BE2C (cell line): ENCODE measurements around the gene ARHGAP24.
A peak's percentile ranks its signal among the peaks of the same experiment; 100 is the strongest.

ENCODE experiments used
- DNase-seq: peaks from one replicate; pipeline ENCODE4 v3.0.0-alpha.2; 2020
- H3K27me3 ChIP-seq: fragments of 250-450 bp; sonication (Bioruptor Pico); 2 replicates; pipeline ENCODE4 v1.5.1; 2020; ENCODE audit warnings: mild to moderate bottlenecking
- H3K36me3 ChIP-seq: fragments of 250-450 bp; sonication (Bioruptor Pico); 2 replicates; pipeline ENCODE4 v1.5.1; 2020; ENCODE audit warnings: mild to moderate bottlenecking
- H3K4me1 ChIP-seq: fragments of 250-450 bp; sonication (Bioruptor Pico); 2 replicates; pipeline ENCODE4 v1.5.1; 2020
- H3K4me3 ChIP-seq: 2 replicates; pipeline ENCODE4 v1.5.1; 2011; ENCODE audit warnings: low read depth, low read length
- H3K9me3 ChIP-seq: fragments of 250-450 bp; sonication (Bioruptor Pico); 2 replicates; pipeline ENCODE4 v1.5.1; 2020
- CTCF ChIP-seq: IDR thresholded peaks from 2 replicates; pipeline ENCODE4 v1.5.1; 2012; ENCODE audit warnings: mild to moderate bottlenecking, low read depth, low read length

Gene ARHGAP24

GRCh38 chr4:85707611-85708010, 232.7 kb downstream of the ARHGAP24 start:
- Histone ChIP-seq H3K4me1 (no peaks in the 10 kb centered on the region), H3K36me3 (no peaks in the 10 kb centered on the region), H3K9me3 (no peaks in the 10 kb centered on the region), H3K4me3 (no peak overlapping the region), H3K27me3 (no peaks in the 10 kb centered on the region)
- no peak for TF ChIP-seq CTCF
- no peak for DNase-seq

GRCh38 chr4:85708468-85708867, 233.5 kb downstream of the ARHGAP24 start:
- Histone ChIP-seq H3K27me3 (no peaks in the 10 kb centered on the region), H3K36me3 (no peaks in the 10 kb centered on the region), H3K4me1 (no peaks in the 10 kb centered on the region), H3K4me3 (no peak overlapping the region), H3K9me3 (no peaks in the 10 kb centered on the region)
- no peak for DNase-seq
- TF ChIP-seq CTCF: peak; percentile 21; the same call in 1 of the 2 replicates

GRCh38 chr4:85713005-85713404, 238.1 kb downstream of the ARHGAP24 start:
- Histone ChIP-seq H3K36me3 (no peaks in the 10 kb centered on the region), H3K4me1 (peaks cover 20% of the 10 kb centered on the region), H3K27me3 (no peaks in the 10 kb centered on the region), H3K4me3 (no peak overlapping the region), H3K9me3 (no peaks in the 10 kb centered on the region)
- no peak for DNase-seq
- no peak for TF ChIP-seq CTCF

GRCh38 chr4:85715991-85716737, 241.2 kb downstream of the ARHGAP24 start:
- TF ChIP-seq CTCF: no peak
- Histone ChIP-seq H3K4me3 (no peak overlapping the region), H3K4me1 (peaks cover 20% of the 10 kb centered on the region), H3K9me3 (no peaks in the 10 kb centered on the region), H3K27me3 (no peaks in the 10 kb centered on the region), H3K36me3 (no peaks in the 10 kb centered on the region)
- no peak for DNase-seq

GRCh38 chr4:85717351-85717750, 242.4 kb downstream of the ARHGAP24 start:
- DNase-seq: no peak
- Histone ChIP-seq H3K9me3 (no peaks in the 10 kb centered on the region), H3K27me3 (no peaks in the 10 kb centered on the region), H3K36me3 (no peaks in the 10 kb centered on the region), H3K4me1 (peaks cover 20% of the 10 kb centered on the region), H3K4me3 (no peak overlapping the region)
- no peak for TF ChIP-seq CTCF

GRCh38 chr4:85717847-85718246, 242.9 kb downstream of the ARHGAP24 start:
- Histone ChIP-seq H3K27me3 (no peaks in the 10 kb centered on the region), H3K4me1 (peaks cover 20% of the 10 kb centered on the region), H3K4me3 (no peak overlapping the region), H3K36me3 (no peaks in the 10 kb centered on the region), H3K9me3 (no peaks in the 10 kb centered on the region)
- DNase-seq: no peak
- no peak for TF ChIP-seq CTCF
